B cell (primary cell): ENCODE results near the gene ADAM12.

Experiments used
- CTCF ChIP-seq: fragments of 200-600 bp; IDR thresholded peaks from one replicate; pipeline ENCODE4 v1.8.0; 2022; ENCODE audit warnings: antibody characterized with exemption, mild to moderate bottlenecking
- EZH2 ChIP-seq: IDR thresholded peaks from 2 replicates; pipeline ENCODE4 v1.6.1; 2012; ENCODE audit warnings: borderline replicate concordance, low read depth, mild to moderate bottlenecking, moderate library complexity, low read length; ENCODE audit not compliant: insufficient read depth, poor library complexity, severe bottlenecking

GRCh38 chr10:126001576-126001975 is 386.7 kb downstream of the ADAM12 start:
- TF ChIP-seq CTCF, result no peak
- no peak for TF ChIP-seq EZH2
